Measurements from ENCODE around the gene CAST.
A peak's percentile ranks its signal among the peaks of the same experiment; 100 is the strongest.

Gene CAST

DNA sequence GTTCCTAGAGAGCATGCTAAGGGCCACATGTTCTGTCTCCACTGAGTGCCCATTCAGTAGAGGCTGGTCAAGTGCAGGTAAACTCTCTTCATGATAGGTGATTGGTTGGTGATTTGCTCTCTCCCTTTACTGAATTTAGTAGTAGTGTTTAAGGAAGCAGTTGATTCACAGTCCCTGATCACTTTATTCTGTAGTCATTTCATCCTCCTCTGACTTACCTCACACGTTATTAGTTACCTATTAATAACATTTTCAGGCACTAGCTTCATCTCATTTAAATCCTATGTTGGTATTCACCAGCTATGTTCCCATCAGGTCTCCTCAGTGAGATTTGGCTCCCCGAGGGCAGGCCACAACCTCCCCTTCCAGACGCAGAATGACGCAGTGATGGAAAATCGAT lies 93.7 kb downstream of the CAST start:
- H3K4me3 ChIP-seq (ENCODE audit: low read depth, low read length): no peak overlapping the region
- TF ChIP-seq CTCF (conservative IDR thresholded peaks at IDR 0.05; ENCODE audit: low read depth, low read length): no peak
- DNase-seq (ENCODE audit: low read depth): no peak

DNA sequence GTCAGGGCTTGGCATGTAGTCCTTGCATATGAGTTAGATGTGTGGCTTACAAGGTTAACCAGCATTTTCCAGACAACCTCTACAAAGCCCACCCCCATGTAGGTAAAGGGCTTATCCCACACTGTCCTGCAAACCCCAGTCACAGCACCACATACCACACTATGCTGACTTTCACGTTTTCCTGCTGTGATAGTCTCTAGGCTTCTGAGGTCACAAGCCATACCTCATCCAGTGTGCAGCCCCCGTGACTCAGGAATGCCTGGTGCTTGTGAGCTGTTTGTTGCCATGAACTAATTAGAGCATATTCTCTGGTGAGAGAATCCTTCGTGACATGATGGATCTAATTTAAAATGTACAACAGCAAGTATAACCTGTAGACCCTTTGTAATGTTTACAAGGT lies 94.8 kb downstream of the CAST start:
- TF ChIP-seq CTCF (conservative IDR thresholded peaks at IDR 0.05; ENCODE audit: low read depth, low read length): no peak
- no peak overlapping the region for H3K4me3 ChIP-seq (ENCODE audit: low read depth, low read length)
- DNase-seq (ENCODE audit: low read depth): peak; percentile 52

- DNase-seq (ENCODE audit: low read depth): peak; percentile 59
- no peak overlapping the region for H3K4me3 ChIP-seq (ENCODE audit: low read depth, low read length)
- no peak for TF ChIP-seq CTCF (conservative IDR thresholded peaks at IDR 0.05; ENCODE audit: low read depth, low read length)
Measured at GRCh38 chr5:96758621-96759020, 96.4 kb downstream of the CAST start.

- no peak for TF ChIP-seq CTCF (conservative IDR thresholded peaks at IDR 0.05; ENCODE audit: low read depth, low read length)
- no peak overlapping the region for H3K4me3 ChIP-seq (ENCODE audit: low read depth, low read length)
- peak; percentile 22 for DNase-seq (ENCODE audit: low read depth)
Measured at GRCh38 chr5:96761618-96762017, 99.4 kb downstream of the CAST start.

DNA sequence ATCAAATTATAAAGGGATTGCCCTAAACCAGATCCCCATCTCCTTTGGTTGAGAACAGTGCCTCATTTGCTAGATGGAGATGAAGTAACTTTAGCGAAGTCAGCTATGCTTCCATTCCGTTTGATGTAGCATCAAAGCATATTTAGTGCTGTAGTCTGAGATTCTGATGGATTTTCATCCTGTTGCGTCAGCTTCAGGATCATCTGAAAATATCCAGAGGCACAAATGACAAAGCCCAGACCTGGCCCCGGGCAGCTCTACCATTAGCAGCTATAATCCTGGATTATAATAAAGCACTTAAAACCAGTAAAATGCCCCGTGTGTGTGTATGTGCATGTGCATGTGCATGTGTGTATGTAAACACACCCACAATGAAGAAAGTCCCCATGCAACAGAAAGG lies 100.8 kb downstream of the CAST start:
- no peak for TF ChIP-seq CTCF (conservative IDR thresholded peaks at IDR 0.05; ENCODE audit: low read depth, low read length)
- no peak overlapping the region for H3K4me3 ChIP-seq (ENCODE audit: low read depth, low read length)
- DNase-seq (ENCODE audit: low read depth): no peak

GRCh38 chr5:96765043-96765442 lies 102.9 kb downstream of the CAST start:
- no peak for DNase-seq (ENCODE audit: low read depth)
- TF ChIP-seq CTCF (conservative IDR thresholded peaks at IDR 0.05; ENCODE audit: low read depth, low read length): no peak

DNA sequence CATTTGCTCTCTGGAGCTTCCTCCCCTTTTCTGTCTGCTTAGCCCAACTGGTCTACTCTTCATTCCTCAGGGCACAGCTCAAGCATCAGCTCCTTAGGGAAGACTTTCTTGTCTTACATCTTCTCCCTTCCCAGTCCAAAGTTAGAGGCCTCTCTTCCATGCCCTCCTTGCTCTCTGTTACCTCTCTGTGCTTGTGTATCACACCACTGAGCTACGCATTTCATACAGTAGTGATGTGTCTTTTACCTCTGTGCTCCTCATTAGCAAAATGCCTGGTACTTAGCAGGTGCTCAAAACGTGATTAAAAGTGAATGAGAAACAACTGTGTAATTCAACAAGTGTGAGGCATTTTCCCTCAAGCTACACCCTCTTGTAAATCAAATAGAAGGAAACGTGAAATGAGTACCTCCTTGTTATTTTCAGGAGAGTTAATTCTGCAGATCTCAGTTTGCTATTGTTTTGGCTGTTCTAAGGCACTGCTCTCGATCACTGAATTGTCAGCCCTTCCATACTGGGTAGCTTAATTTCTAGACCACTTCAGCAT lies 106.6 kb downstream of the CAST start:
- no peak for TF ChIP-seq CTCF (conservative IDR thresholded peaks at IDR 0.05; ENCODE audit: low read depth, low read length)
- H3K4me3 ChIP-seq (ENCODE audit: low read depth, low read length): no peak overlapping the region
- DNase-seq (ENCODE audit: low read depth): no peak

More at GRCh38 chr5:96765043-96765442, 102.9 kb downstream of the CAST start:
- H3K4me3 ChIP-seq (ENCODE audit: low read depth, low read length): no peak overlapping the region

Data from choroid plexus epithelial cell (primary cell).